Raji (cell line): Measurements from ENCODE around the gene TFCP2.

Source experiments
- POLR2A ChIP-seq: IDR thresholded peaks from 2 replicates; pipeline ENCODE4 v1.6.1; 2011; ENCODE audit warnings: low read depth, low read length, control low read depth; ENCODE audit not compliant: insufficient read depth

TFCP2 gene

DNA sequence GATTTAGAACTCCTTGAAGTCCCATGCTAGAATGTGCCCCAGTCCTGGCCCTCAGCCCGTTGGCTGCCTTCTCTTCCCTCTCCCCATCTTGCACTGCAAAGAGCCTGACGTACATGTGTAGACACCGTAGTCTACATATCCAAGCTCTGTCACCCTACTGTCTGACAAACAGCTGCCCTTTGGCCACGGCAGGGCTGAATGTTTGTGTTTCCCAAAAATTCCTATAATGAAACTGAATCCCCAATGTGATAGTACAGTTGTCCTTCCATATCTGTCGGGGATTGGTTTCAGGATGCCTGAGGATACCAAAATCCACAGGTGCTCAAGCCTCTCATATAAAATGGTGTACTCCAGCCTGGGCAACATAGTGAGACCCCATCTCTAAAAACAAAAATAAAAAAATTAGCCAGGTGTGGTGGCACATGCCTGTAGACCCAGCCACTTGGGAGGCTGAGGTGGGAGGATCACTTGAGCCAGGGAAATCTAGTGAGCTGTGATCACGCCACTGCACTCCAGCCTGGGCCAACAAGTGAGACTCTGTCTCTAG lies 12.3 kb upstream of the TFCP2 start:
- no peak for TF ChIP-seq POLR2A

GRCh38 chr12:51183816-51184215 lies 10.9 kb upstream of the TFCP2 start:
- no peak for TF ChIP-seq POLR2A

GRCh38 chr12:51183349-51183748 lies 10.4 kb upstream of the TFCP2 start:
- TF ChIP-seq POLR2A: no peak

GRCh38 chr12:51181558-51181957 lies 8.6 kb upstream of the TFCP2 start:
- no peak for TF ChIP-seq POLR2A

- TF ChIP-seq POLR2A: no peak
Measured at GRCh38 chr12:51177897-51178296, 5.0 kb upstream of the TFCP2 start.

DNA sequence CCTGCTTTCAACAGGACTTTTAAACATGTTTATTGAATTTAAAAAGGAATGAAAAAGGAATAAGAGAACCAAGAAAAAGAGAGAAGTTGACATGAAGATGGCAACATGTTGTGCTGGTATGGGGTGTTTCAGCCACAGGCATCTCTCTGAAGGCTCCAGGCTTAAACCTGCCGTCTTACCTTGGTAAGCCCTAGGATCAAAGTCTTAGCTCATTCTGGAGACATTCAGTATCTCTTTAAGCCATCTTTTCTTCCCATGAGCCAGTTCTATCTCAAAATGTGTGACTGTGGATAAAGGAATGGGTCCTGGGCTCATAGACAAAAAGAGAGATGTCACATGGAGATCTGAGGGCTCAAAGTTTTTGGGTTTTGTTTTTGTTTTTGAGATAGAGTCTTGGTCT lies 1.6 kb upstream of the TFCP2 start:
- no peak for TF ChIP-seq POLR2A

DNA sequence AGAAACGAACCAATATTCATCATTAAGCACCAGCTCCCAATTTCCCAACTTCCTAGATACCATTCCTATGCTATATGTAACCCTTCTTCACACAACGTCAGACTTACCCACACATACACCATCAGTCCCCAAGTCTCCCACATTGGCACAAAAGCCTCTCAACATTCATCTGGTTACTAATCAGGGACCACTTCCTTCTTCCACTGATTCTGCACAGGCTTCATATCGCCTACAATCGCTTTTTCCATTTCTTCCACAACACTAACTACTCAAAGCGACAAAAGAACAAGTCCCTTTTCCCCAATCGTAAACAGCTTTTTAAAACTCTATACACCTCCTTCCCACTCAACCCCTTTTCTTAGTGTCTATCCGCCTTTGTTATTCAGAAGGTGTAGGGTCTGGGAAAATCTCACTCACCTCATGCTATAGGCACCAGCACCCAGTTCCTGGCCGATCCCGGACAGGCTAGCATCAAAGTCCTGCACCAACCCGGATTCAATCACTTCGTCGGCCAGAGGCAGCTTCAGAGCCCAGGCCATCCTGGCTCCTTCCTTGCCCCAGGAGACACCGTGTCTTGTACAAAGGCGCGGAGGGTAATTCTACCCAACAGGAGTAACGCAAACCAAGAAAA lies 936 bp downstream of the TFCP2 start:
- no peak for TF ChIP-seq POLR2A

DNA sequence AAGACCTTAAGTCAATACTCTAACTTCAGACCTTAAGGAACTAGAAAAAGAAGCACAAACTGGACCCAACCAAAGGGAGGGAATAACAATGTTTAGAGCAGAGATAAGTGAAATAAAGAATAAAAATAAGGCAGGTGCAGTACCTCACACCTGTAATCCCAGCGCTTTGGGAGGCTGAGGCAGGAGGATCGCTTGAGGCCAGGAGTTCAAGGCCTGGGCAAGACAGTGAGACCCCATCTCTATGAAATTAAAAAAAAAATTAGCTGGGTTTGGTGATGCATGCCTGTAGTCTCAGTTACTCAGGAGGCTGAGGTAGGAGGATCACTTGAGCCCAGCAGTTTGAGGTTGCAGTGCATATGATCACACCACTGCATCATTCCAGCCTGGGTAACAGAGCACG lies 9.1 kb downstream of the TFCP2 start:
- no peak for TF ChIP-seq POLR2A

- TF ChIP-seq POLR2A: no peak
Measured at GRCh38 chr12:51162217-51162616, 10.7 kb downstream of the TFCP2 start.

- TF ChIP-seq POLR2A: no peak
Measured at GRCh38 chr12:51160814-51161459, 12.0 kb downstream of the TFCP2 start.

DNA sequence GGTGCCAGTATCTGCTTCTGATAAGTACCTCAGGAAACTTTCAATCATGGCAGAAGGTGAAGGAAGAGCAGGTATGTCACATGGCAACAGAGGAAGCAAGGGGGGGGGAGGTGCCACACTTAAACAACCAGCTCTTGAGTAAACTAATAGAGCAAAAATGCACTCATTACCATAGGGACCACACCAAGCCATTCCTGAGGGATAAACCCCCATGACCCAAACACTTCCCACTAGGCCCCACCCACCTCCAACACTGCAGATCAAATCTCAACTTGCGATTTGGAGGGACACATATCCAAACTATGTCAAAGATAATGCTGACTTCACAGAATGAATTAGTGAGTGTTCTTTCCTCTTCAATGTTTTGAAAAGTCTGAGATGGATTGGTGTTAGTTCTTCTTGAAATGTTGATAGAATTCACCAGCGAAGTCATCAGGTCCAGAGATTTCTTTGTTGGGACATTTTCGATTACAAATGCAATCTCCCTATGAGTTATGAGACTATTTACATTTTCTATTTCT lies 16.6 kb downstream of the TFCP2 start:
- TF ChIP-seq POLR2A: no peak

DNA sequence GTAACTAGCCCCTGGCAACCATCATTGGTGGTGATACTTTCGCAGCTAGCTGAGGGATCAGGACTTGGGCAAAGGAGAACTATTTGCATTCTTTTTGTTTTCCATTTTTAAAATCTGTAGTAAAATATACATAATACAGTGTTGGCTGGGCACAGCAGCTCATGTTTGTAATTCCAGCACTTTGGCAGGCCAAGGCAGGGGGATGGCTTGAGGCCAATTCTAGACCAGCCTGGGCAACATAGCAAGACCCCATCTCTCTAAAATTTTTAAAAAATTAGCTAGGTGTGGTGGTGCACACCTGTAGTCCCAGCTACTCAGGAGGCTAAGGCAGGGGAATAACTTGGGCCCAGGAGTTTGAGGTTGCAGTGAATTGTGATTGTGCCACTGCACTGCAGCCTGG lies 20.0 kb downstream of the TFCP2 start:
- TF ChIP-seq POLR2A: no peak

DNA sequence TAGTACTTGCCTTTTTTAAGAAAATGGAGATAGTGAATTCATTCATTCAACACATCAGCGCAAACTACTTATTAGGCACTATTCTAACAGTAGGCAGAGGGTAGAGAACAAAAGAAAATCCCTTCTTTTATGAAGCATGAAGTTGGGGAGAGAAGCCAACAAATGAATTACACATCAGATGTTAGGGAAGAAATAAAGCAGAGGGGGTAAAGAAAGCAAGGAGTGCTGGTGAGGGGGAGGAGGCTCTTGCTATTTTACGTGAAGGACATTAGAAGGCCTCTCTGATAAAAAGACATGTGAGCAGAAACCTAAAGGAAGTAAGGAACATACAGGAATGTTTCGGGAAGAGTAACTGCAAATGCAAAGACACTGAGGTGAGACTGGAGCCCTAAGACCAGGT lies 22.2 kb downstream of the TFCP2 start:
- no peak for TF ChIP-seq POLR2A

- no peak for TF ChIP-seq POLR2A
Measured at GRCh38 chr12:51147309-51147708, 25.6 kb downstream of the TFCP2 start.

DNA sequence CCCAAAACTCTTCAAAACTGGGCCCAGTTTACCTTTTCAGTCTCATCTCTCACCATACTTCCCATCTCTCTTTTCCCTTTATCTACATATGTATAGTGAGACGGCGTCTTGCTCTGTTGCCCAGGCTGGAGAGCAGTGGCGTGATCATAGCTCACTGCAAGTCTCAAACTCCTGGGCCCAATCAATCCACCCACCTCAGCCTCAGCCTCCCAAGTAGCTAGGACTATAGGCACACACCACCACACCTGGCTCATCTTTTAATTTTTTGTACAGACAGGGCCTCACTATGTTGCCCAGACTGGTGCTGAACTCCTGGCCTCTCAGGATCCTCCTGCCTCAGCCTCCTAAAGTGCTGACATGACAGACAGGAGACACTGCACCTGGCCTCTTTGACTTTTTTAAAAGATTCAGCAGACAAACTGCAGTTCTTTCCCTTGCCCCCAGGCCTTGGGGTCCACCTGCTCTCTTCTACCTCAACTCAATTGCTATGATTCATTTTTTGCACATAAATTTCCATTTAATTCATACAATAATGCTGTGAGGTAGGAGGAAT lies 33.6 kb downstream of the TFCP2 start:
- no peak for TF ChIP-seq POLR2A

- no peak for TF ChIP-seq POLR2A
Measured at GRCh38 chr12:51132693-51133092, 40.2 kb downstream of the TFCP2 start.
